ENCODE results near the gene GALT. TPM values are rescaled to one million over a fixed set of nuclear protein-coding genes. Genes with fewer than 3 reads are reported as not detected.

Gene GALT
- total and polyA plus RNA-seq, 2 of the 13 experiments (the other 11 are each of a cell fraction or from before 2014, with no cell fraction given) = 40.4 to 46.3 TPM

GRCh38 chr9:34685591-34685990, 39.1 kb downstream of the GALT start:
- ATAC-seq (no peak), FAIRE-seq (no peak), DNase-seq (ENCODE audit: low spot score) (no peak)
- in situ Hi-C loops (cut with HindIII; ENCODE audit: extremely low pct_ligation_motif_present, low pct_unique_long_range_greater_than_20kb) (no loop called here), intact Hi-C loops (cut with micrococcal nuclease; ENCODE audit: unreplicated experiment) (no loop called here)
- POLR2A ChIA-PET = no interaction called here
- peaks cover 50% of the 10 kb centered on the region for H3K4me1 ChIP-seq (ENCODE audit: insufficient read depth, low read length)
- no peak overlapping the region for H3K4me3 ChIP-seq (replicated peaks in 1 of 3; ENCODE audit: insufficient read depth in 1 of 3, low read depth in 2 of 3, low read length in 3 of 3)
- BruUV-seq (replicated peaks) = no TSS peak
- H3K79me2 ChIP-seq (ENCODE audit: insufficient read depth, low read length) = no peaks in the 10 kb centered on the region
- no peaks in the 10 kb centered on the region for H3K27me3 ChIP-seq (ENCODE audit: control insufficient read depth in 1 of 2, insufficient read depth in 2 of 2, low read length in 2 of 2)
- no peaks in the 10 kb centered on the region for H3K36me3 ChIP-seq (replicated peaks in 1 of 2; ENCODE audit: control insufficient read depth in 1 of 2, insufficient read depth in 2 of 2, low read length in 2 of 2)
- no peak overlapping the region for H3K9ac ChIP-seq (ENCODE audit: insufficient read depth, low read depth, low read length)
- H3K27ac ChIP-seq (ENCODE audit: extremely low read length, insufficient read depth, low read length) = no peak overlapping the region
- TF ChIP-seq, protein P1, sequence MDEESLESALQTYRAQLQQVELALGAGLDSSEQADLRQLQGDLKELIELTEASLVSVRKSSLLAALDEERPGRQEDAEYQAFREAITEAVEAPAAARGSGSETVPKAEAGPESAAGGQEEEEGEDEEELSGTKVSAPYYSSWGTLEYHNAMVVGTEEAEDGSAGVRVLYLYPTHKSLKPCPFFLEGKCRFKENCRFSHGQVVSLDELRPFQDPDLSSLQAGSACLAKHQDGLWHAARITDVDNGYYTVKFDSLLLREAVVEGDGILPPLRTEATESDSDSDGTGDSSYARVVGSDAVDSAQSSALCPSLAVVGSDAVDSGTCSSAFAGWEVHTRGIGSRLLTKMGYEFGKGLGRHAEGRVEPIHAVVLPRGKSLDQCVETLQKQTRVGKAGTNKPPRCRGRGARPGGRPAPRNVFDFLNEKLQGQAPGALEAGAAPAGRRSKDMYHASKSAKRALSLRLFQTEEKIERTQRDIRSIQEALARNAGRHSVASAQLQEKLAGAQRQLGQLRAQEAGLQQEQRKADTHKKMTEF (CRISPR knock-in tag; IDR thresholded peaks at IDR 0.05) = no peak
- TF ChIP-seq ZNF737 (CRISPR knock-in tag; IDR thresholded peaks at IDR 0.05; ENCODE audit: borderline replicate concordance) (no peak), SPEN (CRISPR knock-in tag; IDR thresholded peaks at IDR 0.05; ENCODE audit: low read depth) (no peak), ZNF790 (CRISPR knock-in tag; IDR thresholded peaks at IDR 0.05; ENCODE audit: borderline replicate concordance) (no peak), ZNF761 (CRISPR knock-in tag; conservative IDR thresholded peaks at IDR 0.05) (no peak), ZNF235 (CRISPR knock-in tag; IDR thresholded peaks at IDR 0.05; ENCODE audit: borderline replicate concordance) (no peak), ZBTB8A (CRISPR knock-in tag; IDR thresholded peaks at IDR 0.05; ENCODE audit: borderline replicate concordance, low read depth) (no peak), WIZ (CRISPR knock-in tag; IDR thresholded peaks at IDR 0.05) (no peak), MBNL3 (CRISPR knock-in tag; conservative IDR thresholded peaks at IDR 0.05) (no peak), STAT5B (CRISPR knock-in tag; IDR thresholded peaks at IDR 0.05) (no peak)
- TF ChIP-seq, protein P2, sequence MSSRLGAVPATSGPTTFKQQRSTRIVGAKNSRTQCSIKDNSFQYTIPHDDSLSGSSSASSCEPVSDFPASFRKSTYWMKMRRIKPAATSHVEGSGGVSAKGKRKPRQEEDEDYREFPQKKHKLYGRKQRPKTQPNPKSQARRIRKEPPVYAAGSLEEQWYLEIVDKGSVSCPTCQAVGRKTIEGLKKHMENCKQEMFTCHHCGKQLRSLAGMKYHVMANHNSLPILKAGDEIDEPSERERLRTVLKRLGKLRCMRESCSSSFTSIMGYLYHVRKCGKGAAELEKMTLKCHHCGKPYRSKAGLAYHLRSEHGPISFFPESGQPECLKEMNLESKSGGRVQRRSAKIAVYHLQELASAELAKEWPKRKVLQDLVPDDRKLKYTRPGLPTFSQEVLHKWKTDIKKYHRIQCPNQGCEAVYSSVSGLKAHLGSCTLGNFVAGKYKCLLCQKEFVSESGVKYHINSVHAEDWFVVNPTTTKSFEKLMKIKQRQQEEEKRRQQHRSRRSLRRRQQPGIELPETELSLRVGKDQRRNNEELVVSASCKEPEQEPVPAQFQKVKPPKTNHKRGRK (CRISPR knock-in tag; IDR thresholded peaks at IDR 0.05) = no peak
- TF ChIP-seq, protein P3, sequence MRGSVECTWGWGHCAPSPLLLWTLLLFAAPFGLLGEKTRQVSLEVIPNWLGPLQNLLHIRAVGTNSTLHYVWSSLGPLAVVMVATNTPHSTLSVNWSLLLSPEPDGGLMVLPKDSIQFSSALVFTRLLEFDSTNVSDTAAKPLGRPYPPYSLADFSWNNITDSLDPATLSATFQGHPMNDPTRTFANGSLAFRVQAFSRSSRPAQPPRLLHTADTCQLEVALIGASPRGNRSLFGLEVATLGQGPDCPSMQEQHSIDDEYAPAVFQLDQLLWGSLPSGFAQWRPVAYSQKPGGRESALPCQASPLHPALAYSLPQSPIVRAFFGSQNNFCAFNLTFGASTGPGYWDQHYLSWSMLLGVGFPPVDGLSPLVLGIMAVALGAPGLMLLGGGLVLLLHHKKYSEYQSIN (CRISPR knock-in tag; IDR thresholded peaks at IDR 0.05; ENCODE audit: borderline replicate concordance) = no peak
- TF ChIP-seq, protein P4, sequence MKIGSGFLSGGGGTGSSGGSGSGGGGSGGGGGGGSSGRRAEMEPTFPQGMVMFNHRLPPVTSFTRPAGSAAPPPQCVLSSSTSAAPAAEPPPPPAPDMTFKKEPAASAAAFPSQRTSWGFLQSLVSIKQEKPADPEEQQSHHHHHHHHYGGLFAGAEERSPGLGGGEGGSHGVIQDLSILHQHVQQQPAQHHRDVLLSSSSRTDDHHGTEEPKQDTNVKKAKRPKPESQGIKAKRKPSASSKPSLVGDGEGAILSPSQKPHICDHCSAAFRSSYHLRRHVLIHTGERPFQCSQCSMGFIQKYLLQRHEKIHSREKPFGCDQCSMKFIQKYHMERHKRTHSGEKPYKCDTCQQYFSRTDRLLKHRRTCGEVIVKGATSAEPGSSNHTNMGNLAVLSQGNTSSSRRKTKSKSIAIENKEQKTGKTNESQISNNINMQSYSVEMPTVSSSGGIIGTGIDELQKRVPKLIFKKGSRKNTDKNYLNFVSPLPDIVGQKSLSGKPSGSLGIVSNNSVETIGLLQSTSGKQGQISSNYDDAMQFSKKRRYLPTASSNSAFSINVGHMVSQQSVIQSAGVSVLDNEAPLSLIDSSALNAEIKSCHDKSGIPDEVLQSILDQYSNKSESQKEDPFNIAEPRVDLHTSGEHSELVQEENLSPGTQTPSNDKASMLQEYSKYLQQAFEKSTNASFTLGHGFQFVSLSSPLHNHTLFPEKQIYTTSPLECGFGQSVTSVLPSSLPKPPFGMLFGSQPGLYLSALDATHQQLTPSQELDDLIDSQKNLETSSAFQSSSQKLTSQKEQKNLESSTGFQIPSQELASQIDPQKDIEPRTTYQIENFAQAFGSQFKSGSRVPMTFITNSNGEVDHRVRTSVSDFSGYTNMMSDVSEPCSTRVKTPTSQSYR (CRISPR knock-in tag; IDR thresholded peaks at IDR 0.05; ENCODE audit: borderline replicate concordance) = no peak
- no peak overlapping the region for H2AFZ ChIP-seq (ENCODE audit: low read length)
- WGBS (ENCODE audit: low lambda C conversion rate) = 59% methylated on average over 3 of the region's 4 CpGs
- no peak overlapping the region for H3K4me2 ChIP-seq (ENCODE audit: low read depth, low read length)
- CTCF ChIA-PET (ENCODE audit: low intra/inter-chr PET ratio, low total read pairs) = no interaction called here
- no peaks in the 10 kb centered on the region for H4K20me1 ChIP-seq (ENCODE audit: insufficient read depth, low read length)
- no peaks in the 10 kb centered on the region for H3K9me3 ChIP-seq (ENCODE audit: low read length)

All from HepG2 (cell line).